GM12801 (cell line): Measurements from ENCODE around the gene SART3.

Source experiments
- CTCF ChIP-seq: IDR thresholded peaks from one replicate; pipeline ENCODE4 v1.5.1; 2011; ENCODE audit warnings: control low read depth; ENCODE audit not compliant: insufficient read length; ENCODE audit errors: extremely low read depth

The SART3 gene

GRCh38 chr12:108599948-108600701 lies 39.2 kb upstream of the SART3 start:
- TF ChIP-seq CTCF: no peak

GRCh38 chr12:108599541-108599940 lies 38.6 kb upstream of the SART3 start:
- no peak for TF ChIP-seq CTCF

- no peak for TF ChIP-seq CTCF
These were observed 37.7 kb upstream of the SART3 start for GRCh38 chr12:108598553-108599250.

- TF ChIP-seq CTCF: no peak
These were observed 36.8 kb upstream of the SART3 start, which contains the start of gene TMEM119 for GRCh38 chr12:108597559-108598471. Gene TMEM119 (minus strand): TSS chr12:108598084. CDS start chr12:108592383, 5,701 bp downstream.

GRCh38 chr12:108596854-108597558 lies 36.0 kb upstream of the SART3 start:
- TF ChIP-seq CTCF: no peak

GRCh38 chr12:108595711-108596647 lies 35.0 kb upstream of the SART3 start:
- no peak for TF ChIP-seq CTCF
